Tibial artery (tissue), 4 donors: Measurements from ENCODE around the gene SNX1.
A peak's percentile ranks its signal among the peaks of the same experiment; 100 is the strongest.

ENCODE experiments used
- DNase-seq, 2 donors: peaks; one replicate each; pipeline ENCODE4 v3.0.0-alpha.2; 2019
- H3K27ac ChIP-seq, 2 donors: fragments of 200-600 bp; sonication (generic) in 1 of 2; 1 replicate in 1 of 2; 2 replicates in 1 of 2; pipeline ENCODE4 v1.5.1; 2018 to 2019; ENCODE audit warnings: mild to moderate bottlenecking in 1 of 2
- H3K27me3 ChIP-seq, 2 donors: fragments of 200-600 bp; sonication (generic) in 1 of 2; one replicate each; pipeline versions ENCODE4 v1.5.1 to v1.6.0; 2016 to 2019
- H3K36me3 ChIP-seq, 3 donors: fragments of 200-600 bp; sonication (generic) in 2 of 3; one replicate each; pipeline ENCODE4 v1.5.1; 2016 to 2019; ENCODE audit warnings: mild to moderate bottlenecking in 2 of 3
- H3K4me1 ChIP-seq, 4 donors: fragments of 200-600 bp; sonication (generic) in 2 of 4; 1 replicate in 3 of 4; 2 replicates in 1 of 4; pipeline ENCODE4 v1.5.1; 2016 to 2019
- H3K4me3 ChIP-seq, 2 donors: fragments of 200-600 bp; sonication (generic) in 1 of 2; 1 replicate in 1 of 2; 2 replicates in 1 of 2; pipeline ENCODE4 v1.5.1; 2018 to 2019; ENCODE audit warnings: mild to moderate bottlenecking in 2 of 2
- H3K9me3 ChIP-seq, 3 donors: fragments of 200-600 bp; sonication (generic) in 1 of 3; one replicate each; pipeline ENCODE4 v1.5.1; 2016 to 2019
- CTCF ChIP-seq, 2 experiments: fragments of 200-600 bp in 1 of 2; fragments of 450-650 bp in 1 of 2; IDR thresholded peaks; one replicate each; pipeline ENCODE4 v1.5.1; 2017 to 2019; ENCODE audit warnings: antibody characterized with exemption in 2 of 2, mild to moderate bottlenecking in 1 of 2, moderate library complexity in 1 of 2
- intact Hi-C: fragments of 100-400 bp; cut with DNase I; formaldehyde crosslinking; loops from one replicate; pipeline ENCODE4 v1.15.0; 2023; ENCODE audit warnings: low total_unique reads

SNX1 gene

GRCh38 chr15:64093627-64094417 lies 2.0 kb upstream of the SNX1 start, which contains the start of gene CIAO2A:
TSS of gene CIAO2A (minus strand) at chr15:64093838. CDS start at chr15:64093768, 70 bp downstream.
- peaks cover 0 to 4% (median 0%) of the 10 kb centered on the region in 3 donors for H3K36me3 ChIP-seq
- peaks cover 0 to 58% (median 29%) of the 10 kb centered on the region in 4 donors for H3K4me1 ChIP-seq
- peak within 1 kb of the TSS; percentile 90 to 92 for H3K27ac ChIP-seq
- TF ChIP-seq CTCF (IDR thresholded peaks at IDR 0.05): no peak
- no peaks in the 10 kb centered on the region for H3K9me3 ChIP-seq
- intact Hi-C loops: loop anchor here (5.0 kb wide), 1 partner anchor 68 kb away; the partner anchor contains the start of gene PPIB
- DNase-seq: peak; percentile 96 to 97
- peak within 1 kb of the TSS; percentile 62 to 81 for H3K4me3 ChIP-seq
- no peaks in the 10 kb centered on the region for H3K27me3 ChIP-seq

- no peak for DNase-seq
Measured at GRCh38 chr15:64095431-64095794, 369 bp upstream of the SNX1 start.

GRCh38 chr15:64096668-64097384 lies 1.0 kb downstream of the SNX1 start:
- Histone ChIP-seq H3K36me3 (no peaks in the 10 kb centered on the region), H3K9me3 (no peaks in the 10 kb centered on the region), H3K27ac (peak overlapping the region; percentile 83 to 90), H3K4me1 (peaks cover 0 to 77% (median 38%) of the 10 kb centered on the region in 4 donors), H3K27me3 (no peaks in the 10 kb centered on the region), H3K4me3 (peak overlapping the region; percentile 71 to 98)
- intact Hi-C loops: no loop called here
- no peak for DNase-seq
- TF ChIP-seq CTCF (IDR thresholded peaks at IDR 0.05): no peak

More at GRCh38 chr15:64095431-64095794, 369 bp upstream of the SNX1 start:
- no peak for TF ChIP-seq CTCF (IDR thresholded peaks at IDR 0.05)
- Histone ChIP-seq H3K9me3 (no peaks in the 10 kb centered on the region), H3K27me3 (no peaks in the 10 kb centered on the region), H3K27ac (peak overlapping the region; percentile 83 to 90), H3K4me1 (peaks cover 0 to 64% (median 36%) of the 10 kb centered on the region in 4 donors), H3K4me3 (peak overlapping the region; percentile 71 to 98), H3K36me3 (no peaks in the 10 kb centered on the region)
- intact Hi-C loops: no loop called here

- peaks cover 0 to 61% (median 31%) of the 10 kb centered on the region in 4 donors for H3K4me1 ChIP-seq
- intact Hi-C loops: no loop called here
- H3K4me3 ChIP-seq: no peak overlapping the region
- H3K36me3 ChIP-seq: no peaks in the 10 kb centered on the region
- no peak for DNase-seq
- H3K27ac ChIP-seq: no peak overlapping the region
- H3K9me3 ChIP-seq: no peaks in the 10 kb centered on the region
- no peak for TF ChIP-seq CTCF (IDR thresholded peaks at IDR 0.05)
- H3K27me3 ChIP-seq: no peaks in the 10 kb centered on the region
Measured at GRCh38 chr15:64099379-64099778, 3.6 kb downstream of the SNX1 start.

GRCh38 chr15:64100958-64101357 lies 5.2 kb downstream of the SNX1 start:
- no peak overlapping the region for H3K27ac ChIP-seq
- no peak overlapping the region for H3K4me3 ChIP-seq
- no peaks in the 10 kb centered on the region for H3K27me3 ChIP-seq
- H3K4me1 ChIP-seq: peaks cover 0 to 61% (median 28%) of the 10 kb centered on the region in 4 donors
- intact Hi-C loops: no loop called here
- no peak for TF ChIP-seq CTCF (IDR thresholded peaks at IDR 0.05)
- no peaks in the 10 kb centered on the region for H3K36me3 ChIP-seq
- no peaks in the 10 kb centered on the region for H3K9me3 ChIP-seq
- DNase-seq: no peak
